PFSK-1 (cell line): ENCODE measurements around the gene FARSB.

Experiments used
- POLR2AphosphoS5 ChIP-seq: IDR thresholded peaks from 2 replicates; pipeline ENCODE4 v1.6.1; 2012; ENCODE audit warnings: low read depth, mild to moderate bottlenecking, control low read depth, low read length, moderate library complexity
- TAF1 ChIP-seq: IDR thresholded peaks from 2 replicates; pipeline ENCODE4 v1.6.1; 2012; ENCODE audit warnings: low read length, control low read depth, borderline replicate concordance; ENCODE audit not compliant: insufficient read depth
- TF ChIP-seq, protein P1 (sequence below), 2 experiments: IDR thresholded peaks; 2 replicates each; pipeline versions ENCODE4 v1.6.1 to v1.8.0; 2011 to 2012; ENCODE audit warnings: low read depth in 2 of 2, low read length in 2 of 2, control low read depth in 1 of 2, inconsistent platforms in 1 of 2, mild to moderate bottlenecking in 1 of 2, moderate library complexity in 1 of 2; ENCODE audit not compliant: insufficient read depth in 1 of 2

DNA sequence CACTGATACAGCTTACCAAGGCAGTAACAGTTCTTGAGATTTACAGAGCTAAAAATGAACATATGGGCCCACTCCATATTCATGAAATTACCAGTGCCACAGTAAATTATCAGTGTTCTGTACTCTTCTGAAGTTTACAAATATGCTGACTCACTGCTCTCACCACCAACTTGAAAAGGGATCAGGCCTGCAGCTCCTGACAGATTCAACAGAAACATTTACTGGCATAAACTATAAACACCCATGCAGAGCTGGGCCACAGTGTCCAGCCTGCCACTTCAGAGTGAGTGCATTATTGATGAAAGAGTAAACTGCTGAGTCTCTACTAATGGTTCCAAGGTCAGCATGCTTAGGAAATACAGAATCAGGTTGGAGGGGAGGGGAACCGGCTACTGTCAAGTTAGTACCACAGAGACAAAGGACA lies 83.1 kb downstream of the FARSB start:
- no peak for TF ChIP-seq POLR2AphosphoS5
- no peak for TF ChIP-seq TAF1
- TF ChIP-seq, protein P1, sequence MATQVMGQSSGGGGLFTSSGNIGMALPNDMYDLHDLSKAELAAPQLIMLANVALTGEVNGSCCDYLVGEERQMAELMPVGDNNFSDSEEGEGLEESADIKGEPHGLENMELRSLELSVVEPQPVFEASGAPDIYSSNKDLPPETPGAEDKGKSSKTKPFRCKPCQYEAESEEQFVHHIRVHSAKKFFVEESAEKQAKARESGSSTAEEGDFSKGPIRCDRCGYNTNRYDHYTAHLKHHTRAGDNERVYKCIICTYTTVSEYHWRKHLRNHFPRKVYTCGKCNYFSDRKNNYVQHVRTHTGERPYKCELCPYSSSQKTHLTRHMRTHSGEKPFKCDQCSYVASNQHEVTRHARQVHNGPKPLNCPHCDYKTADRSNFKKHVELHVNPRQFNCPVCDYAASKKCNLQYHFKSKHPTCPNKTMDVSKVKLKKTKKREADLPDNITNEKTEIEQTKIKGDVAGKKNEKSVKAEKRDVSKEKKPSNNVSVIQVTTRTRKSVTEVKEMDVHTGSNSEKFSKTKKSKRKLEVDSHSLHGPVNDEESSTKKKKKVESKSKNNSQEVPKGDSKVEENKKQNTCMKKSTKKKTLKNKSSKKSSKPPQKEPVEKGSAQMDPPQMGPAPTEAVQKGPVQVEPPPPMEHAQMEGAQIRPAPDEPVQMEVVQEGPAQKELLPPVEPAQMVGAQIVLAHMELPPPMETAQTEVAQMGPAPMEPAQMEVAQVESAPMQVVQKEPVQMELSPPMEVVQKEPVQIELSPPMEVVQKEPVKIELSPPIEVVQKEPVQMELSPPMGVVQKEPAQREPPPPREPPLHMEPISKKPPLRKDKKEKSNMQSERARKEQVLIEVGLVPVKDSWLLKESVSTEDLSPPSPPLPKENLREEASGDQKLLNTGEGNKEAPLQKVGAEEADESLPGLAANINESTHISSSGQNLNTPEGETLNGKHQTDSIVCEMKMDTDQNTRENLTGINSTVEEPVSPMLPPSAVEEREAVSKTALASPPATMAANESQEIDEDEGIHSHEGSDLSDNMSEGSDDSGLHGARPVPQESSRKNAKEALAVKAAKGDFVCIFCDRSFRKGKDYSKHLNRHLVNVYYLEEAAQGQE (IDR thresholded peaks at IDR 0.05; ENCODE audit: insufficient read depth in 1 of 2, low read depth in 2 of 2, low read length in 2 of 2) = no peak
